ENCODE data around the gene KANK2.

- TF ChIP-seq ZSCAN20 (CRISPR knock-in tag; IDR thresholded peaks at IDR 0.05; ENCODE audit: borderline replicate concordance) (no peak), ZNF253 (CRISPR knock-in tag; IDR thresholded peaks at IDR 0.05; ENCODE audit: borderline replicate concordance) (no peak), ZNF232 (CRISPR knock-in tag; IDR thresholded peaks at IDR 0.05; ENCODE audit: borderline replicate concordance) (no peak), NFAT5 (CRISPR knock-in tag; IDR thresholded peaks at IDR 0.05) (no peak), REST (IDR thresholded peaks at IDR 0.05; ENCODE audit: borderline replicate concordance in 1 of 2, low read depth in 1 of 2, low read length in 2 of 2) (no peak)
- TF ChIP-seq, protein P1, sequence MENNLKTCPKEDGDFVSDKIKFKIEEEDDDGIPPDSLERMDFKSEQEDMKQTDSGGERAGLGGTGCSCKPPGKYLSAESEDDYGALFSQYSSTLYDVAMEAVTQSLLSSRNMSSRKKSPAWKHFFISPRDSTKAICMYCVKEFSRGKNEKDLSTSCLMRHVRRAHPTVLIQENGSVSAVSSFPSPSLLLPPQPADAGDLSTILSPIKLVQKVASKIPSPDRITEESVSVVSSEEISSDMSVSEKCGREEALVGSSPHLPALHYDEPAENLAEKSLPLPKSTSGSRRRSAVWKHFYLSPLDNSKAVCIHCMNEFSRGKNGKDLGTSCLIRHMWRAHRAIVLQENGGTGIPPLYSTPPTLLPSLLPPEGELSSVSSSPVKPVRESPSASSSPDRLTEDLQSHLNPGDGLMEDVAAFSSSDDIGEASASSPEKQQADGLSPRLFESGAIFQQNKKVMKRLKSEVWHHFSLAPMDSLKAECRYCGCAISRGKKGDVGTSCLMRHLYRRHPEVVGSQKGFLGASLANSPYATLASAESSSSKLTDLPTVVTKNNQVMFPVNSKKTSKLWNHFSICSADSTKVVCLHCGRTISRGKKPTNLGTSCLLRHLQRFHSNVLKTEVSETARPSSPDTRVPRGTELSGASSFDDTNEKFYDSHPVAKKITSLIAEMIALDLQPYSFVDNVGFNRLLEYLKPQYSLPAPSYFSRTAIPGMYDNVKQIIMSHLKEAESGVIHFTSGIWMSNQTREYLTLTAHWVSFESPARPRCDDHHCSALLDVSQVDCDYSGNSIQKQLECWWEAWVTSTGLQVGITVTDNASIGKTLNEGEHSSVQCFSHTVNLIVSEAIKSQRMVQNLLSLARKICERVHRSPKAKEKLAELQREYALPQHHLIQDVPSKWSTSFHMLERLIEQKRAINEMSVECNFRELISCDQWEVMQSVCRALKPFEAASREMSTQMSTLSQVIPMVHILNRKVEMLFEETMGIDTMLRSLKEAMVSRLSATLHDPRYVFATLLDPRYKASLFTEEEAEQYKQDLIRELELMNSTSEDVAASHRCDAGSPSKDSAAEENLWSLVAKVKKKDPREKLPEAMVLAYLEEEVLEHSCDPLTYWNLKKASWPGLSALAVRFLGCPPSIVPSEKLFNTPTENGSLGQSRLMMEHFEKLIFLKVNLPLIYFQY (CRISPR knock-in tag; IDR thresholded peaks at IDR 0.05; ENCODE audit: borderline replicate concordance) = no peak
Observed at GRCh38 chr19:11130824-11131455, 66.4 kb downstream of the KANK2 start.

Measured in HepG2 (cell line).